Ishikawa (cell line): ENCODE results near the gene GINS3.

ENCODE experiments used
- CEBPB ChIP-seq: IDR thresholded peaks from 2 replicates; pipeline ENCODE4 v1.6.1; 2012
- CREB1 ChIP-seq: IDR thresholded peaks from 2 replicates; pipeline ENCODE4 v1.6.1; 2012; ENCODE audit warnings: low read depth
- EGR1 ChIP-seq: IDR thresholded peaks from 2 replicates; pipeline ENCODE4 v1.6.1; 2012
- EP300 ChIP-seq: IDR thresholded peaks from 2 replicates; pipeline ENCODE4 v1.6.1; 2012; ENCODE audit warnings: borderline replicate concordance
- FOXM1 ChIP-seq: IDR thresholded peaks from 2 replicates; pipeline ENCODE4 v1.6.1; 2012; ENCODE audit warnings: low read depth, borderline replicate concordance
- NFIC ChIP-seq: IDR thresholded peaks from 2 replicates; pipeline ENCODE4 v1.6.1; 2012
- RAD21 ChIP-seq: IDR thresholded peaks from 2 replicates; pipeline ENCODE4 v1.6.1; 2012; ENCODE audit warnings: low read depth
- TAF1 ChIP-seq: IDR thresholded peaks from 2 replicates; pipeline ENCODE4 v1.6.1; 2012; ENCODE audit warnings: low read depth, mild to moderate bottlenecking
- TCF12 ChIP-seq: IDR thresholded peaks from 2 replicates; pipeline ENCODE4 v1.6.1; 2012; ENCODE audit warnings: low read depth
- TEAD4 ChIP-seq: IDR thresholded peaks from 2 replicates; pipeline ENCODE4 v1.6.1; 2012
- USF1 ChIP-seq: IDR thresholded peaks from 2 replicates; pipeline ENCODE4 v1.6.1; 2012
- YY1 ChIP-seq: IDR thresholded peaks from 2 replicates; pipeline ENCODE4 v1.6.1; 2012; ENCODE audit warnings: low read depth
- ZBTB7A ChIP-seq: IDR thresholded peaks from 2 replicates; pipeline ENCODE4 v1.6.1; 2012; ENCODE audit warnings: low read depth
- TF ChIP-seq, protein P1 (sequence below): IDR thresholded peaks from 2 replicates; pipeline ENCODE4 v1.6.1; 2012
- TF ChIP-seq, protein P2 (sequence below): IDR thresholded peaks from 2 replicates; pipeline ENCODE4 v1.6.1; 2012; ENCODE audit warnings: low read depth, mild to moderate bottlenecking

The GINS3 gene

DNA sequence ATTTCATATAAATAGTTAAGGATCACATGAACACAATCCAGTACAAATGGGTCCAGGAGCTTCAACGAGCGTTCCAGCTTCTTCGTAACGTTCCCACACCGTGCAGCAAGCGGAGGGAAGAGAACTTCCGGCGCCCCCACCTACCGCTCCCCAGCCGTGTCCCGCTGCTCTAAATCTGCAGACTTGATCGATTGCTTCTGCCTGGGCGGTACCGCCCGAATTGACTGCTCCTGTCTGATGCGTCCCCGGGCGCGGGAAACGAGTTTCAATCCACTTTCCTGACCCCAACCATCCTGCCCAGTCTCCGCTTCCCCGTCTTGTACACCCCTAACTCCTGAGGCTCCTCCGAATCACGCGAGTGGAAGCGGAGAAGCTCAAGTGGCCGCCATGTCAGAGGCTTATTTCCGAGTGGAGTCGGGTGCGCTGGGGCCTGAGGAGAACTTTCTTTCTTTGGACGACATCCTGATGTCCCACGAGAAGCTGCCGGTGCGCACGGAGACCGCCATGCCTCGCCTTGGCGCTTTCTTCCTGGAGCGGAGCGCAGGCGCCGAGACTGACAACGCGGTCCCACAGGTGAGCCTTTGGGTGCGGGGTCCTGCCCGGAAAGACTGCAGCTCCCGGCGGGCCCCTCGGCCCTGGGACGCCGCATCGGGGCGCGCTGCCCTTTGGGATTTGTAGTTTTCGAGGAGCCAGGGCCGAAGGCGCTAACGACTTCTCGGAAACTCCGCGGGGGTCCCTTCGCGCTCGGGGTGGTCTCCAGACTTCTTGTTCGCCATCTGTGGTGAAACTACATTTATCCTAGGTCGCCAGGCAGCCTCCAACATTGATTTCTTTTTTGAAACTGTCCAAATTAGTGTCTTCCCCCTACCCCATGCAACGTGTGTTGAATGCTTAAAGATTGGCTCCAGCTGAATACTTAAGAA is at the start of gene GINS3:
GINS3 (plus strand) TSS at position 257 of the 923 bp plus-strand sequence; CDS start at position 388, 131 bp downstream.
- peak; percentile 73 for TF ChIP-seq CREB1
- TF ChIP-seq, protein P1, sequence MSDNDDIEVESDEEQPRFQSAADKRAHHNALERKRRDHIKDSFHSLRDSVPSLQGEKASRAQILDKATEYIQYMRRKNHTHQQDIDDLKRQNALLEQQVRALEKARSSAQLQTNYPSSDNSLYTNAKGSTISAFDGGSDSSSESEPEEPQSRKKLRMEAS = peak; percentile 91
- TF ChIP-seq, protein P2, sequence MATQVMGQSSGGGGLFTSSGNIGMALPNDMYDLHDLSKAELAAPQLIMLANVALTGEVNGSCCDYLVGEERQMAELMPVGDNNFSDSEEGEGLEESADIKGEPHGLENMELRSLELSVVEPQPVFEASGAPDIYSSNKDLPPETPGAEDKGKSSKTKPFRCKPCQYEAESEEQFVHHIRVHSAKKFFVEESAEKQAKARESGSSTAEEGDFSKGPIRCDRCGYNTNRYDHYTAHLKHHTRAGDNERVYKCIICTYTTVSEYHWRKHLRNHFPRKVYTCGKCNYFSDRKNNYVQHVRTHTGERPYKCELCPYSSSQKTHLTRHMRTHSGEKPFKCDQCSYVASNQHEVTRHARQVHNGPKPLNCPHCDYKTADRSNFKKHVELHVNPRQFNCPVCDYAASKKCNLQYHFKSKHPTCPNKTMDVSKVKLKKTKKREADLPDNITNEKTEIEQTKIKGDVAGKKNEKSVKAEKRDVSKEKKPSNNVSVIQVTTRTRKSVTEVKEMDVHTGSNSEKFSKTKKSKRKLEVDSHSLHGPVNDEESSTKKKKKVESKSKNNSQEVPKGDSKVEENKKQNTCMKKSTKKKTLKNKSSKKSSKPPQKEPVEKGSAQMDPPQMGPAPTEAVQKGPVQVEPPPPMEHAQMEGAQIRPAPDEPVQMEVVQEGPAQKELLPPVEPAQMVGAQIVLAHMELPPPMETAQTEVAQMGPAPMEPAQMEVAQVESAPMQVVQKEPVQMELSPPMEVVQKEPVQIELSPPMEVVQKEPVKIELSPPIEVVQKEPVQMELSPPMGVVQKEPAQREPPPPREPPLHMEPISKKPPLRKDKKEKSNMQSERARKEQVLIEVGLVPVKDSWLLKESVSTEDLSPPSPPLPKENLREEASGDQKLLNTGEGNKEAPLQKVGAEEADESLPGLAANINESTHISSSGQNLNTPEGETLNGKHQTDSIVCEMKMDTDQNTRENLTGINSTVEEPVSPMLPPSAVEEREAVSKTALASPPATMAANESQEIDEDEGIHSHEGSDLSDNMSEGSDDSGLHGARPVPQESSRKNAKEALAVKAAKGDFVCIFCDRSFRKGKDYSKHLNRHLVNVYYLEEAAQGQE = 0 out of 2 replicates have a peak, but pooled peaks have one; percentile 20
- no peak for TF ChIP-seq RAD21
- peak; percentile 24; the same call in 1 of the 2 replicates for TF ChIP-seq NFIC
- TF ChIP-seq ZBTB7A = peak; percentile 68; the same call in 1 of the 2 replicates
- peak; percentile 13; the same call in 1 of the 2 replicates for TF ChIP-seq EP300
- peak; percentile 76 for TF ChIP-seq YY1
- no peak for TF ChIP-seq CEBPB
- no peak for TF ChIP-seq EGR1
- no peak for TF ChIP-seq TEAD4
- TF ChIP-seq TCF12 = peak; percentile 53; the same call in 1 of the 2 replicates
- TF ChIP-seq USF1 = peak; percentile 15
- peak; percentile 23; the same call in 1 of the 2 replicates for TF ChIP-seq FOXM1
- peak; percentile 66 for TF ChIP-seq TAF1

DNA sequence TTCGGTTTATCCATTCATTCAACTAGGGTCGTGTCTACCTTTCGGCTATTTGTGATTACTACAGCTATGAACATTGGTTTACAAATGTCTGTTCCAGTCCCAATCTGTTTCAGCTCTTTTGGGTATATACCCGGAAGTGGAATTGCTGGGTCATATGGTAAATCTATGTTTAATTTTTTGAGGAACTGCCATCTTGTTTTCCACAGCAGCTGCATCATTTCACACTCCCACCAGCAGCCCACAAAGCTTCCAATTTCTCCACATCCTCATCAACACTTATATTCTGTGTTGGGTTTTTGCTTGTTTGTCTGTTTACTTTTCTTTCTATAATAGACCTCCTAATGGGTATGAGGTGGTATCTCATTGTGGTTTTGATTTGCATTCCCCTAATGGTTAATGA is 48.7 kb upstream of the GINS3 start:
- TF ChIP-seq TEAD4 (no peak), CREB1 (no peak), YY1 (no peak), FOXM1 (no peak)

- TF ChIP-seq EGR1 = no peak
- TF ChIP-seq RAD21 = peak; percentile 29
Measured at GRCh38 chr16:58345574-58346354, 46.5 kb upstream of the GINS3 start.

DNA sequence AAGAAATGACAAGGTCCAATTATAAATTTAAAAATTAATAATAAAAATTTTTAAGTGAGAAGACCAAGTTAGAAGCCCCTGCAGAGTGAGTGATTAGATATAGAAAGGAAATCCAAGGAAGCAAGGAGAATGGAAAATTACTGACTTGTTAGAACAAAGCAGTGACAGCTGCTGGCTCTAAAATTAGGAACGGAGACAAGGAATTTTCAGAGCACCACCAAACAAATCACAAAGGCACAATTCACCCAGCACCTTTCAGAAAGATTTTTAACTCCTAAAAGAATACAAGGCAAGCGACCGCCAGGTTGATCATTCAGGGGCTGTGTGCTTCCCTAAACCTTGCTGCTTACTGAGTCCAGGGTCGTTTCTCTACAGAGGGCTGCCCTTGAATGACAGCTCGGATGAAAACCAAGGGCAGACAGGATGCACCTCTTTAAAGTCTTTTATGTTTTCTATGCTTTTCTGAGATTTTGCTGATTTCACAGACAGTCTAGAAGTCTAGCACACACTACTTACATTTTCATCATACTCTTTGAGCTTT is 45.4 kb upstream of the GINS3 start:
- TF ChIP-seq EP300 (no peak), YY1 (no peak), USF1 (no peak), ZBTB7A (no peak), EGR1 (no peak), TEAD4 (no peak), FOXM1 (no peak), RAD21 (no peak), CREB1 (no peak), NFIC (no peak), TCF12 (no peak), TAF1 (no peak), CEBPB (no peak)
- TF ChIP-seq, protein P1 = no peak
- TF ChIP-seq, protein P2 = no peak

DNA sequence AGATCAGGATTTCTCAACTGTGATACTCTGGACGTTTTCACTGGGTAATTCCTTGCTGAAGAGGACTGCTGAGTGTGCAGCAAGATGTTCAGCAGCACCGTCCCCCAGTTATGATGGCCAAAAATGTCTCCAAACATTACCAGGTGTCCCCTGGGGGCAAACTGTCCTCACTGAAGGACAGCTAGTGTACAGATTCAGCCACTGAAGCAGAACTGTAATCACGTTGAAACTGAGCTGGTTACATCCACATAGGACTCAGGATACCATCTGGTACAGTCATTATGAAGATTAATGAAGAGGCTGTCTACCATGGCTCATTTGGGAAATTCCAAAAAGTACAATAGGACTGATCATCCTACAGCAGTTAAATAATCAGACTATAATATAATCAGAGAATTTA is 43.3 kb upstream of the GINS3 start:
- TF ChIP-seq TAF1 (no peak), TEAD4 (no peak)
- TF ChIP-seq, protein P1 = no peak
